Hepatocyte (in vitro differentiated cells): ENCODE results near the gene QRICH1.

Experiments used
- EZH2 ChIP-seq: fragments of 200-600 bp; sonication (generic); IDR thresholded peaks from 2 replicates; pipeline ENCODE4 v1.6.1; 2016; ENCODE audit warnings: antibody characterized with exemption, mild to moderate bottlenecking, borderline replicate concordance
- TF ChIP-seq, protein P1 (sequence below): fragments of 200-600 bp; sonication (generic); IDR thresholded peaks from 2 replicates; pipeline ENCODE4 v1.5.1; 2016; ENCODE audit warnings: antibody characterized with exemption, mild to moderate bottlenecking; ENCODE audit not compliant: poor library complexity

- no peak for TF ChIP-seq EZH2
- TF ChIP-seq, protein P1, sequence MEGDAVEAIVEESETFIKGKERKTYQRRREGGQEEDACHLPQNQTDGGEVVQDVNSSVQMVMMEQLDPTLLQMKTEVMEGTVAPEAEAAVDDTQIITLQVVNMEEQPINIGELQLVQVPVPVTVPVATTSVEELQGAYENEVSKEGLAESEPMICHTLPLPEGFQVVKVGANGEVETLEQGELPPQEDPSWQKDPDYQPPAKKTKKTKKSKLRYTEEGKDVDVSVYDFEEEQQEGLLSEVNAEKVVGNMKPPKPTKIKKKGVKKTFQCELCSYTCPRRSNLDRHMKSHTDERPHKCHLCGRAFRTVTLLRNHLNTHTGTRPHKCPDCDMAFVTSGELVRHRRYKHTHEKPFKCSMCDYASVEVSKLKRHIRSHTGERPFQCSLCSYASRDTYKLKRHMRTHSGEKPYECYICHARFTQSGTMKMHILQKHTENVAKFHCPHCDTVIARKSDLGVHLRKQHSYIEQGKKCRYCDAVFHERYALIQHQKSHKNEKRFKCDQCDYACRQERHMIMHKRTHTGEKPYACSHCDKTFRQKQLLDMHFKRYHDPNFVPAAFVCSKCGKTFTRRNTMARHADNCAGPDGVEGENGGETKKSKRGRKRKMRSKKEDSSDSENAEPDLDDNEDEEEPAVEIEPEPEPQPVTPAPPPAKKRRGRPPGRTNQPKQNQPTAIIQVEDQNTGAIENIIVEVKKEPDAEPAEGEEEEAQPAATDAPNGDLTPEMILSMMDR: no peak
Observed at GRCh38 chr3:49019941-49020329, 73.9 kb downstream of the QRICH1 start.
